K562 (cell line): ENCODE results near the gene CKMT2. TPM values are rescaled to one million over a fixed set of nuclear protein-coding genes. Genes with fewer than 3 reads are reported as not detected.

Experiments
- ATAC-seq: fragments of 200-7000 bp; cut with Tn5 transposase; 3 replicates; pipeline ENCODE4 v1.9.1; 2020; ENCODE audit warnings: moderate library complexity
- BruUV-seq: library from RNA; stranded (reverse); fragments of 400-500 nt; replicated peaks from 2 replicates; lab custom pipeline; 2021; lab: Mats Ljungman, UMichigan
- CTCF ChIA-PET: fragments of 300-600 bp; formaldehyde crosslinking; extraction: SDS; loops from one replicate; lab custom pipeline; 2021; ENCODE audit warnings: low intra/inter-chr PET ratio; lab: Yijun Ruan, JAX
- POLR2A ChIA-PET: fragments of 300-600, 350-650 bp; sonication (Branson Sonifier 250); formaldehyde crosslinking; extraction: SDS; loops from one replicate; lab custom pipeline; 2021; ENCODE audit warnings: antibody characterized with exemption, inconsistent platforms; lab: Yijun Ruan, JAX
- DNase-seq, 4 experiments: peaks; one replicate each; pipeline versions ENCODE4 v3.0.0 to v3.0.0-alpha.2; 2011 to 2018; ENCODE audit warnings: low spot score in 3 of 4, mixed read lengths in 3 of 4; ENCODE audit errors: extremely low read depth in 1 of 4
- FAIRE-seq: peaks from 2 replicates; lab custom pipeline; 2011; peaks lifted over from hg19 to GRCh38; lab: Jason Lieb, UNC
- H2AFZ ChIP-seq: 2 replicates; pipeline ENCODE4 v1.6.0; 2011; ENCODE audit warnings: low read depth, low read length, control low read depth, inconsistent platforms
- H3K27ac ChIP-seq: fragments of 200-600 bp; 3 replicates; pipeline ENCODE4 v1.8.0; 2011; ENCODE audit warnings: low read depth, mild to moderate bottlenecking, control low read depth, inconsistent platforms, low read length, moderate library complexity, mixed read lengths; ENCODE audit errors: extremely low read depth
- H3K27me3 ChIP-seq, 2 experiments: fragments of 300-600 bp in 1 of 2; 2 replicates in 1 of 2; 3 replicates in 1 of 2; pipeline versions ENCODE4 v1.6.0 to v1.8.0; 2011; ENCODE audit warnings: inconsistent platforms in 2 of 2, low read length in 2 of 2, mild to moderate bottlenecking in 1 of 2, mixed read lengths in 1 of 2, moderate library complexity in 1 of 2; ENCODE audit not compliant: control insufficient read depth in 2 of 2, insufficient read depth in 2 of 2
- H3K36me3 ChIP-seq: fragments of 300-600 bp; 3 replicates; pipeline ENCODE4 v1.8.0; 2011; ENCODE audit warnings: mild to moderate bottlenecking, low read length, inconsistent platforms; ENCODE audit not compliant: control insufficient read depth, insufficient read depth
- H3K4me1 ChIP-seq, 2 experiments: fragments of 200-600 bp in 1 of 2; replicated peaks in 1 of 2; 2 replicates in 1 of 2; 3 replicates in 1 of 2; pipeline versions ENCODE4 v1.5.1 to v1.8.0; 2011; ENCODE audit warnings: inconsistent platforms in 2 of 2, low read length in 2 of 2, mild to moderate bottlenecking in 1 of 2, mixed read lengths in 1 of 2, moderate library complexity in 1 of 2; ENCODE audit not compliant: control insufficient read depth in 2 of 2, insufficient read depth in 2 of 2
- H3K4me2 ChIP-seq: 2 replicates; pipeline ENCODE4 v1.6.1; 2011; ENCODE audit warnings: low read length, control low read depth, inconsistent platforms, mixed read lengths; ENCODE audit not compliant: insufficient read depth
- H3K4me3 ChIP-seq: fragments of 200-600 bp; sonication (generic), shearing (Covaris generic); 2 replicates; pipeline ENCODE4 v1.5.1; 2016; ENCODE audit warnings: control low read depth, inconsistent platforms
- H3K79me2 ChIP-seq: fragments of 200-600 bp; 3 replicates; pipeline ENCODE4 v1.8.0; 2011; ENCODE audit warnings: low read length, inconsistent platforms; ENCODE audit not compliant: control insufficient read depth, insufficient read depth
- H3K9ac ChIP-seq, 2 experiments: 2 replicates each; pipeline versions ENCODE4 v1.6.0 to v1.6.1; 2011; ENCODE audit warnings: low read depth in 2 of 2, low read length in 2 of 2, control low read depth in 1 of 2, inconsistent platforms in 1 of 2, mild to moderate bottlenecking in 1 of 2, mixed read lengths in 1 of 2; ENCODE audit not compliant: insufficient read depth in 1 of 2
- H3K9me1 ChIP-seq: one replicate; pipeline ENCODE4 v1.6.0; 2011; ENCODE audit warnings: inconsistent platforms, mild to moderate bottlenecking, low read length, moderate library complexity; ENCODE audit not compliant: control insufficient read depth, insufficient read depth
- H3K9me3 ChIP-seq: replicated peaks from 2 replicates; pipeline ENCODE4 v1.5.1; 2011; ENCODE audit warnings: low read depth, low read length, inconsistent platforms; ENCODE audit not compliant: control insufficient read depth, insufficient read depth
- H4K20me1 ChIP-seq: replicated peaks from 2 replicates; pipeline ENCODE4 v1.6.1; 2011; ENCODE audit warnings: low read length, inconsistent platforms, mixed read lengths; ENCODE audit not compliant: control insufficient read depth, insufficient read depth
- ETV6 ChIP-seq, 3 experiments: fragments of 150-350 bp in 1 of 3; sonication (generic) in 1 of 3; formaldehyde crosslinking in 1 of 3; IDR thresholded peaks; 2 replicates each; pipeline versions ENCODE4 v1.6.1 to v1.8.0; 2014 to 2022; ENCODE audit warnings: borderline replicate concordance in 2 of 3, low read depth in 2 of 3, antibody characterized with exemption in 1 of 3, low read length in 1 of 3, mild to moderate bottlenecking in 1 of 3, missing genetic modification reagents in 1 of 3
- HDAC6 ChIP-seq: IDR thresholded peaks from 2 replicates; pipeline ENCODE4 v1.6.1; 2012; ENCODE audit warnings: low read depth, mild to moderate bottlenecking, control low read depth, inconsistent platforms, low read length, moderate library complexity
- KLF6 ChIP-seq: fragments of 250-450 bp; sonication (Bioruptor Pico); IDR thresholded peaks from 2 replicates; pipeline ENCODE4 v1.4.0; 2020; ENCODE audit warnings: mild to moderate bottlenecking, moderate library complexity, borderline replicate concordance
- L3MBTL2 ChIP-seq: fragments of 450-650 bp; IDR thresholded peaks from 2 replicates; pipeline ENCODE4 v1.6.1; 2016; ENCODE audit warnings: mild to moderate bottlenecking, moderate library complexity
- MCM2 ChIP-seq: fragments of 450-650 bp; IDR thresholded peaks from 2 replicates; pipeline ENCODE4 v1.6.1; 2017; ENCODE audit warnings: low read depth, mild to moderate bottlenecking
- MYBL2 ChIP-seq, 2 experiments: fragments of 450-650 bp in 1 of 2; sonication (generic) in 1 of 2; formaldehyde crosslinking in 1 of 2; IDR thresholded peaks; 2 replicates each; pipeline versions ENCODE4 v1.6.1 to v1.8.1; 2017 to 2022; ENCODE audit warnings: borderline replicate concordance in 1 of 2, inconsistent platforms in 1 of 2, low read depth in 1 of 2, mild to moderate bottlenecking in 1 of 2, missing genetic modification reagents in 1 of 2, moderate library complexity in 1 of 2
- PKNOX1 ChIP-seq: fragments of 450-650 bp; IDR thresholded peaks from 2 replicates; pipeline ENCODE4 v1.6.1; 2016
- SMAD2 ChIP-seq: fragments of 150-350 bp; IDR thresholded peaks from 2 replicates; pipeline ENCODE4 v1.6.1; 2014; ENCODE audit warnings: low read depth, mild to moderate bottlenecking, low read length
- TEAD4 ChIP-seq, 2 experiments: sonication (generic) in 1 of 2; formaldehyde crosslinking in 1 of 2; IDR thresholded peaks; 2 replicates each; pipeline versions ENCODE4 v1.6.1 to v1.8.0; 2012 to 2022; ENCODE audit warnings: borderline replicate concordance in 1 of 2, inconsistent platforms in 1 of 2, low read length in 1 of 2, mild to moderate bottlenecking in 1 of 2, missing genetic modification reagents in 1 of 2
- ZBTB2 ChIP-seq: fragments of 450-650 bp; IDR thresholded peaks from 2 replicates; pipeline ENCODE4 v1.6.1; 2016; ENCODE audit warnings: antibody characterized with exemption
- ZNF143 ChIP-seq: sonication (generic); formaldehyde crosslinking; IDR thresholded peaks from 2 replicates; pipeline ENCODE4 v1.9.0; 2022; ENCODE audit warnings: mild to moderate bottlenecking, missing genetic modification reagents
- ZNF316 ChIP-seq: fragments of 450-650 bp; IDR thresholded peaks from 2 replicates; pipeline ENCODE4 v1.6.1; 2016
- ZNF780A ChIP-seq: fragments of 250-450 bp; sonication (Bioruptor Pico); IDR thresholded peaks from 2 replicates; pipeline ENCODE4 v1.5.0; 2021; ENCODE audit warnings: mild to moderate bottlenecking
- ZZZ3 ChIP-seq: fragments of 450-650 bp; IDR thresholded peaks from 2 replicates; pipeline ENCODE4 v1.6.1; 2016; ENCODE audit warnings: antibody characterized with exemption, mild to moderate bottlenecking, moderate library complexity
- WGBS: fragments of 100-300 bp; shearing (Covaris generic); methylation state at CpG from one replicate; pipeline ENCODE4 v1.1.6; 2016; ENCODE audit warnings: low coverage, mixed read lengths; ENCODE audit not compliant: insufficient coverage; ENCODE audit errors: missing lambda C conversion rate; 5-methylcytosine and 5-hydroxymethylcytosine counted together
- in situ Hi-C: fragments of 300-500 bp; cut with MboI; formaldehyde crosslinking; loops from 4 replicates; pipeline ENCODE4 v1.15.0; 2018; ENCODE audit warnings: inconsistent platforms, mixed read lengths
- intact Hi-C: fragments of 100-400 bp; cut with micrococcal nuclease; formaldehyde crosslinking; loops from 2 replicates; pipeline ENCODE4 v1.14.2; 2022
- polyA plus RNA-seq, 8 experiments: library from polyadenylated mRNA; depleted of rRNA in 4 of 8; stranded (reverse) in 5 of 8; unstranded in 3 of 8; fragments of >200 nt; fragmentation: Nextera tagmentation in 2 of 8; fragmentation: Illumina TruSeq in 1 of 8; extraction: Ambion mirVana in 2 of 8; extraction: Trizol in 1 of 8; gene quantifications; 2 replicates each; pipeline versions ENCODE4 v1.2.1 to v1.2.3, GENCODE V29; 2011 to 2014; ENCODE audit warnings: inconsistent platforms in 1 of 8, missing spikeins in 1 of 8
- total RNA-seq, 7 experiments: library from RNA; depleted of rRNA in 6 of 7; stranded (reverse); fragments of >200 nt in 6 of 7; fragmentation: Illumina TruSeq in 2 of 7; extraction: Trizol in 2 of 7; gene quantifications; 2 replicates each; pipeline versions ENCODE4 v1.2.1 to v1.2.3, GENCODE V29; 2011 to 2021; ENCODE audit warnings: low replicate concordance in 1 of 7

CKMT2 gene
- total and polyA plus RNA-seq, 9 of the 15 experiments (the other 6 are each of a cell fraction or from before 2014, with no cell fraction given): 0.03 TPM; not detected in 8

GRCh38 chr5:81283976-81284375 is 50.9 kb downstream of the CKMT2 start:
- Histone ChIP-seq H3K27me3 (no peaks in the 10 kb centered on the region), H3K27ac (no peak overlapping the region), H3K4me1 (no peaks in the 10 kb centered on the region; a peak in 1 of 5 replicates), H3K36me3 (no peaks in the 10 kb centered on the region), H3K9ac (no peak overlapping the region), H3K4me2 (no peak overlapping the region), H4K20me1 (no peaks in the 10 kb centered on the region), H3K9me3 (no peaks in the 10 kb centered on the region), H3K79me2 (no peaks in the 10 kb centered on the region), H3K9me1 (no peaks in the 10 kb centered on the region), H2AFZ (no peak overlapping the region), H3K4me3 (no peak overlapping the region)
- FAIRE-seq: no peak
- BruUV-seq: no TSS peak
- TF ChIP-seq HDAC6 (no peak), MYBL2 (IDR thresholded peaks at IDR 0.05; ENCODE audit: low read depth) (no peak), MYBL2 (CRISPR knock-in tag; IDR thresholded peaks at IDR 0.05; ENCODE audit: borderline replicate concordance) (no peak), L3MBTL2 (no peak), ETV6 (IDR thresholded peaks at IDR 0.05; ENCODE audit: borderline replicate concordance in 1 of 2, low read depth in 2 of 2, low read length in 1 of 2) (no peak), ETV6 (CRISPR knock-in tag; IDR thresholded peaks at IDR 0.05; ENCODE audit: borderline replicate concordance) (no peak), ZBTB2 (no peak), TEAD4 (IDR thresholded peaks at IDR 0.05; ENCODE audit: low read length) (no peak), TEAD4 (CRISPR knock-in tag; IDR thresholded peaks at IDR 0.05; ENCODE audit: borderline replicate concordance) (no peak), MCM2 (no peak), ZNF780A (no peak), ZNF143 (CRISPR knock-in tag) (no peak), PKNOX1 (no peak), ZZZ3 (no peak), KLF6 (CRISPR knock-in tag) (no peak), SMAD2 (no peak), ZNF316 (no peak)
- ChIA-PET CTCF (no interaction called here), POLR2A (no interaction called here)
- ATAC-seq: no peak
- no peak for DNase-seq
- in situ Hi-C loops: no loop called here
- intact Hi-C loops: no loop called here
- 76% methylated on average over 1 of the region's 1 CpG for WGBS
